ENCODE measurements around the gene GALNS.
A peak's percentile ranks its signal among the peaks of the same experiment; 100 is the strongest.

Gene GALNS

DNA sequence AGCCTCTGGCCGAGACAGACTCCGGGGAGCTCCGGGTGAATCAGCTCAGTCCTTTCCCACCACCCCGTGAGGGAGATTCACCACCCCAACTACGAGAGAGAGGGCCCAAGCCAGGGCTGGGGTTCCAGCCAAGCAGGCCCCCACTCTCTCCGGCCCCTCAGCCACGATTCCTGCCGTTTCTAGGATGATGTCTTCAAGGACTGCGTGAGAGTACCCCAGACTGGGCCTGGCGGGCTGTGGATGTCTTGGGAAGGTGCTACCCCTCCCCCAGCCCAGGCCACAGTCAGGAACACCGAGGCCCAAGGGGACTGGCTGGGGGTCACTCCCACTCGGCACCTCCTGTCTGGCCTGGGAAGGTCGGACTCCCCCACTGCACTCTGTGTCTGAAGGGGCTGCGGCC, 31.3 kb upstream of the GALNS start:
- Histone ChIP-seq H2BK15ac (ENCODE audit: low read depth, poor library complexity, severe bottlenecking) (no peak overlapping the region), H3K9ac (ENCODE audit: low read length) (no peak overlapping the region), H3K18ac (ENCODE audit: low read depth in 1 of 2, low read length in 2 of 2) (no peak overlapping the region), H3K14ac (ENCODE audit: low read length in 2 of 2) (no peak overlapping the region), H3K9me3 (ENCODE audit: control insufficient read depth, low read length) (no peaks in the 10 kb centered on the region), H4K8ac (ENCODE audit: low read length) (no peak overlapping the region), H2BK5ac (ENCODE audit: low read depth, low read length, poor library complexity, severe bottlenecking) (no peak overlapping the region), H3K36me3 (ENCODE audit: control insufficient read depth in 1 of 2, insufficient read depth in 2 of 2, low read depth in 1 of 2, low read length in 2 of 2) (no peaks in the 10 kb centered on the region), H2AFZ (ENCODE audit: low read depth, low read length) (no peak overlapping the region), H2AK5ac (ENCODE audit: low read length, severe bottlenecking) (no peak overlapping the region), H2BK12ac (ENCODE audit: low read length in 2 of 2) (no peak overlapping the region), H2BK120ac (ENCODE audit: low read depth, low read length) (no peak overlapping the region), H4K91ac (ENCODE audit: low read length) (no peak overlapping the region), H3K4me1 (ENCODE audit: control insufficient read depth, insufficient read depth, low read depth, low read length) (no peaks in the 10 kb centered on the region), H3K4me3 (ENCODE audit: insufficient read depth in 1 of 2, low read depth in 1 of 2, low read length in 2 of 2) (no peak overlapping the region), H3K23ac (ENCODE audit: low read length in 2 of 2) (no peak overlapping the region), H3K79me1 (replicated peaks; ENCODE audit: low read length, poor library complexity, severe bottlenecking) (no peaks in the 10 kb centered on the region), H3K4ac (ENCODE audit: low read depth in 1 of 2, low read length in 2 of 2) (no peak overlapping the region), H3K4me2 (ENCODE audit: low read length, poor library complexity, severe bottlenecking) (no peak overlapping the region), H3K27me3 (ENCODE audit: control insufficient read depth in 1 of 2, insufficient read depth in 1 of 2, low read length in 2 of 2) (peaks cover 8 to 38% of the 10 kb centered on the region in 2 experiments), H3K27ac (ENCODE audit: low read length, poor library complexity, severe bottlenecking) (no peak overlapping the region)
- WGBS: 86% methylated on average over 10 of the region's 14 CpGs
- no peak for DNase-seq

DNA sequence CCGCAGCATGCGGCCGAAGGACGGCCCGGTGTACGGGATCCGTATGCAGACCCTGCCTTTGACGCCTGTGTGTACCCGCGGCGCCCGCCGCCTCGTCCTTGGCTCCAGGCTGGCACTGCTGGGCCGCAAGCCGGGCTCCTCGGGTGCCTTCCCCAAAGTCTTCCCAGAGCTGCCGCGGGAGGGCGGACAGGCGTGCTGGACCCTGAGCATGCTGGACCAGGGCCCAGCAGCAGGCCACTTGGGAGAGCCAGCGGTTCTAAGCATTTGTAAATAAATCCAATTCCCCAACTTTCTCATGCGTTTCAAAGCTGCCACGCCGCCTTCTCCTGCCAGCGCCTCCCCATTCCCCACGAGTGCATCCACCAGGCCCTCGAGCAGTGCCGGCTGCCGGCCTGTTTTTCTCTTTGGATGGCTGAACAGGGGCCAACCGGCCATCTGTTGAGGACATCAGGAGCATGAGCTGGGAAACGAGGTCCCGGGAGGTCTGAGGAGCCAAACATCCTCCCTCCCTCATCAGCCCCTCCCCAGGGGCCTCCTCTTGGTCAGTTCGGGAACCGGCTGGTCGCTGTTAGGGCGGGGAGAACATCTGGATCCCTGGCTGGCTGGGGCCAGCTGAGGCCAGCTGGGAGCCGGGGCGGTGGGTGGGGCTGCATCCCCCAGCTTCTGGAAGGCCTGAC, 30.2 kb upstream of the GALNS start:
- Histone ChIP-seq H3K27ac (ENCODE audit: low read length, poor library complexity, severe bottlenecking) (no peak overlapping the region), H2BK5ac (ENCODE audit: low read depth, low read length, poor library complexity, severe bottlenecking) (no peak overlapping the region), H3K9me3 (ENCODE audit: control insufficient read depth, low read length) (no peaks in the 10 kb centered on the region), H3K4me2 (ENCODE audit: low read length, poor library complexity, severe bottlenecking) (no peak overlapping the region), H2BK120ac (ENCODE audit: low read depth, low read length) (no peak overlapping the region), H3K36me3 (ENCODE audit: control insufficient read depth in 1 of 2, insufficient read depth in 2 of 2, low read depth in 1 of 2, low read length in 2 of 2) (no peaks in the 10 kb centered on the region), H3K4ac (ENCODE audit: low read depth in 1 of 2, low read length in 2 of 2) (no peak overlapping the region), H2AFZ (ENCODE audit: low read depth, low read length) (no peak overlapping the region), H3K4me3 (ENCODE audit: insufficient read depth in 1 of 2, low read depth in 1 of 2, low read length in 2 of 2) (no peak overlapping the region), H3K9ac (ENCODE audit: low read length) (no peak overlapping the region), H3K4me1 (ENCODE audit: control insufficient read depth, insufficient read depth, low read depth, low read length) (peaks cover 3% of the 10 kb centered on the region), H4K91ac (ENCODE audit: low read length) (no peak overlapping the region), H3K18ac (ENCODE audit: low read depth in 1 of 2, low read length in 2 of 2) (no peak overlapping the region), H3K14ac (ENCODE audit: low read length in 2 of 2) (no peak overlapping the region), H3K23ac (ENCODE audit: low read length in 2 of 2) (no peak overlapping the region), H2AK5ac (ENCODE audit: low read length, severe bottlenecking) (no peak overlapping the region), H3K79me1 (replicated peaks; ENCODE audit: low read length, poor library complexity, severe bottlenecking) (no peaks in the 10 kb centered on the region), H3K27me3 (ENCODE audit: control insufficient read depth in 1 of 2, insufficient read depth in 1 of 2, low read length in 2 of 2) (peaks cover 4 to 32% of the 10 kb centered on the region in 2 experiments), H2BK12ac (ENCODE audit: low read length in 2 of 2) (no peak overlapping the region), H2BK15ac (ENCODE audit: low read depth, poor library complexity, severe bottlenecking) (no peak overlapping the region), H4K8ac (ENCODE audit: low read length) (no peak overlapping the region)
- DNase-seq: peak; percentile 26
- 85% methylated on average over 39 of the region's 39 CpGs for WGBS

DNA sequence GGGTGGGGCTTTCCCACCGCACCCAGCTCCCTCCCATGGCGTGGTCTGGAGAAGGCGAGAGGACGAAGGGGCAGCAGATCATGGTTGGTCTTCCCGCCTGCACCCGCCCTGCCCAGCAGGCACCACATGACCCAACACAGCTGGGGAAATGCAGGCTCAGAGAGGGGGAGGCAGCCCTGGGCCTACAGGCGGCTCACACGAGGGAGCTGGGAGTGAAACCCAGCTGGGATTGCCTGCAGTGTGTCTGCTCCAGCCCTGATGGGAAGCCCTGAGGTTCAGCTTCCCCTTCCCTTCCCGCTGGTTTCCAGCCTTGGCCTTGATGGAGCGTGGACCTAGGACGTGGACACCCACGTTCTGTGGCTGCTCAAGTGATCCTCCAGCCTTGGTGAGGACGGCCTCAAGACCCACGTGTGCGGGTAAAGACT, 29.7 kb upstream of the GALNS start:
- no peak overlapping the region for H3K4ac ChIP-seq (ENCODE audit: low read depth in 1 of 2, low read length in 2 of 2)
- H2BK120ac ChIP-seq (ENCODE audit: low read depth, low read length): no peak overlapping the region
- no peak overlapping the region for H3K4me2 ChIP-seq (ENCODE audit: low read length, poor library complexity, severe bottlenecking)
- H3K4me3 ChIP-seq (ENCODE audit: insufficient read depth in 1 of 2, low read depth in 1 of 2, low read length in 2 of 2): no peak overlapping the region
- peaks cover 3% of the 10 kb centered on the region for H3K4me1 ChIP-seq (ENCODE audit: control insufficient read depth, insufficient read depth, low read depth, low read length)
- H3K9me3 ChIP-seq (ENCODE audit: control insufficient read depth, low read length): no peaks in the 10 kb centered on the region
- no peak overlapping the region for H3K23ac ChIP-seq (ENCODE audit: low read length in 2 of 2)
- no peak overlapping the region for H2AK5ac ChIP-seq (ENCODE audit: low read length, severe bottlenecking)
- no peak overlapping the region for H2BK12ac ChIP-seq (ENCODE audit: low read length in 2 of 2)
- H3K14ac ChIP-seq (ENCODE audit: low read length in 2 of 2): no peak overlapping the region
- no peak overlapping the region for H4K8ac ChIP-seq (ENCODE audit: low read length)
- no peak overlapping the region for H3K27ac ChIP-seq (ENCODE audit: low read length, poor library complexity, severe bottlenecking)
- no peak overlapping the region for H2BK15ac ChIP-seq (ENCODE audit: low read depth, poor library complexity, severe bottlenecking)
- no peak overlapping the region for H2BK5ac ChIP-seq (ENCODE audit: low read depth, low read length, poor library complexity, severe bottlenecking)
- H3K18ac ChIP-seq (ENCODE audit: low read depth in 1 of 2, low read length in 2 of 2): no peak overlapping the region
- no peaks in the 10 kb centered on the region for H3K79me1 ChIP-seq (replicated peaks; ENCODE audit: low read length, poor library complexity, severe bottlenecking)
- H3K27me3 ChIP-seq (ENCODE audit: control insufficient read depth in 1 of 2, insufficient read depth in 1 of 2, low read length in 2 of 2): peaks cover 4 to 28% of the 10 kb centered on the region in 2 experiments
- H2AFZ ChIP-seq (ENCODE audit: low read depth, low read length): no peak overlapping the region
- no peaks in the 10 kb centered on the region for H3K36me3 ChIP-seq (ENCODE audit: control insufficient read depth in 1 of 2, insufficient read depth in 2 of 2, low read depth in 1 of 2, low read length in 2 of 2)
- 90% methylated on average over 15 of the region's 15 CpGs for WGBS
- H3K9ac ChIP-seq (ENCODE audit: low read length): no peak overlapping the region
- DNase-seq: no peak
- H4K91ac ChIP-seq (ENCODE audit: low read length): no peak overlapping the region

DNA sequence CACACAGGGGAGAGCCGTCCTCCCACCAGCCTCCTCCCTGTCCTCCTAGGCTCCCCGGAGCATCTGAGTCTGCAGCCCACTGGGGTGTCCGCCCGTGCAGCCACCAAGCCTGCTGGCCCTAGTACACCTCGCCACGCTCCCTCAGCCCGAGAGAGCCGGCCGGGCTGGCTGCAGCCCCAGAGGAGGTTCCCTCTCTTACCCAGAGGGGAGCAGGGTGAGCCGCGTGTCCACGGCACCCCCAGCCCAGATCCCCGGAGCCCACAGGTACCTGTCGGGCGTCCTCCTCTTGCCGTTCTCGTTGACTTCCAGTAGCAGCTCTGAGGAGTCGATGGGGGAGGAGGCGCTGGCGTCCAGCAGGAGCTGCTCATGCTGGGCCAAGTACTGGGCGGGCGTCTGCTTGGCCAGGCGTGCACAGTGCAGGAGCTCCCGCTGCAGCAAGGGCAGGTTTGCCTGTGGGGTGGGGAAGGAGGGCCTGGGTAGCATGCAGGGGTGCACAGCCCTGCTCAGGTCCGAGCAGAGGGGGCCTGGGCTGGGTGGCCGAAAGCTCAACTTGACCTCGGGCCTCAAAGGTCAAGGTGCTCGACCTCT, 29.0 kb upstream of the GALNS start:
- H3K79me1 ChIP-seq (replicated peaks; ENCODE audit: low read length, poor library complexity, severe bottlenecking): no peaks in the 10 kb centered on the region
- H3K4me2 ChIP-seq (ENCODE audit: low read length, poor library complexity, severe bottlenecking): no peak overlapping the region
- no peak overlapping the region for H2BK15ac ChIP-seq (ENCODE audit: low read depth, poor library complexity, severe bottlenecking)
- WGBS: 93% methylated on average over 28 of the region's 28 CpGs
- no peak overlapping the region for H2BK12ac ChIP-seq (ENCODE audit: low read length in 2 of 2)
- no peaks in the 10 kb centered on the region for H3K36me3 ChIP-seq (ENCODE audit: control insufficient read depth in 1 of 2, insufficient read depth in 2 of 2, low read depth in 1 of 2, low read length in 2 of 2)
- H3K4me3 ChIP-seq (ENCODE audit: insufficient read depth in 1 of 2, low read depth in 1 of 2, low read length in 2 of 2): no peak overlapping the region
- no peak overlapping the region for H3K9ac ChIP-seq (ENCODE audit: low read length)
- no peak overlapping the region for H3K27ac ChIP-seq (ENCODE audit: low read length, poor library complexity, severe bottlenecking)
- H2AK5ac ChIP-seq (ENCODE audit: low read length, severe bottlenecking): no peak overlapping the region
- no peak overlapping the region for H3K18ac ChIP-seq (ENCODE audit: low read depth in 1 of 2, low read length in 2 of 2)
- H3K4ac ChIP-seq (ENCODE audit: low read depth in 1 of 2, low read length in 2 of 2): no peak overlapping the region
- H3K9me3 ChIP-seq (ENCODE audit: control insufficient read depth, low read length): no peaks in the 10 kb centered on the region
- no peak overlapping the region for H4K8ac ChIP-seq (ENCODE audit: low read length)
- no peak overlapping the region for H2AFZ ChIP-seq (ENCODE audit: low read depth, low read length)
- peaks cover 3% of the 10 kb centered on the region for H3K4me1 ChIP-seq (ENCODE audit: control insufficient read depth, insufficient read depth, low read depth, low read length)
- H2BK5ac ChIP-seq (ENCODE audit: low read depth, low read length, poor library complexity, severe bottlenecking): no peak overlapping the region
- H3K23ac ChIP-seq (ENCODE audit: low read length in 2 of 2): no peak overlapping the region
- no peak overlapping the region for H2BK120ac ChIP-seq (ENCODE audit: low read depth, low read length)
- H3K27me3 ChIP-seq (ENCODE audit: control insufficient read depth in 1 of 2, insufficient read depth in 1 of 2, low read length in 2 of 2): peaks cover 6 to 27% of the 10 kb centered on the region in 2 experiments
- no peak overlapping the region for H3K14ac ChIP-seq (ENCODE audit: low read length in 2 of 2)
- DNase-seq: no peak
- H4K91ac ChIP-seq (ENCODE audit: low read length): no peak overlapping the region
